Endothelial cell of umbilical vein (primary cell): ENCODE results near the gene CNTFR. TPM values are rescaled to one million over a fixed set of nuclear protein-coding genes. Genes with fewer than 3 reads are reported as not detected.
A peak's percentile ranks its signal among the peaks of the same experiment; 100 is the strongest.

Experiments used
- BruUV-seq: library from RNA; stranded (reverse); fragments of 400-500 nt; replicated peaks from 2 replicates; lab custom pipeline; 2021; lab: Mats Ljungman, UMichigan
- CTCF ChIA-PET: fragments of 300-600, 350-600 bp; sonication (Branson Sonifier 250); formaldehyde crosslinking; loops from one replicate; lab custom pipeline; 2021; ENCODE audit warnings: antibody characterized with exemption, inconsistent platforms; lab: Charles Lee
- POLR2A ChIA-PET: fragments of 300-600, 350-600 bp; sonication (Branson Sonifier 250); formaldehyde crosslinking; loops from one replicate; lab custom pipeline; 2021; ENCODE audit warnings: antibody characterized with exemption, inconsistent platforms; lab: Charles Lee
- DNase-seq: peaks from one replicate; pipeline ENCODE4 v3.0.0-alpha.2; 2011; ENCODE audit warnings: low read depth, low spot score
- FAIRE-seq: peaks from 2 replicates; lab custom pipeline; 2011; peaks lifted over from hg19 to GRCh38; lab: Jason Lieb, UNC
- H2AFZ ChIP-seq: 2 replicates; pipeline ENCODE4 v1.6.0; 2012; ENCODE audit warnings: low read depth, low read length, control low read depth, inconsistent platforms
- H3K27ac ChIP-seq: 2 replicates; pipeline ENCODE4 v1.5.1; 2011; ENCODE audit warnings: low read depth, mild to moderate bottlenecking, control low read depth, low read length, moderate library complexity; ENCODE audit not compliant: insufficient read depth
- H3K27me3 ChIP-seq, 2 experiments: 2 replicates each; pipeline versions ENCODE4 v1.6.0 to v1.6.1; 2011; ENCODE audit warnings: low read length in 2 of 2, mixed read lengths in 1 of 2; ENCODE audit not compliant: control insufficient read depth in 2 of 2, insufficient read depth in 2 of 2
- H3K36me3 ChIP-seq, 2 experiments: 2 replicates in 1 of 2; 3 replicates in 1 of 2; pipeline ENCODE4 v1.5.1; 2011; ENCODE audit warnings: low read length in 2 of 2, mild to moderate bottlenecking in 1 of 2, moderate library complexity in 1 of 2; ENCODE audit not compliant: control insufficient read depth in 2 of 2, insufficient read depth in 2 of 2; ENCODE audit errors: extremely low read depth in 1 of 2
- H3K4me1 ChIP-seq: 3 replicates; pipeline ENCODE4 v1.5.1; 2011; ENCODE audit warnings: mild to moderate bottlenecking, low read length; ENCODE audit not compliant: control insufficient read depth, insufficient read depth; ENCODE audit errors: extremely low read depth
- H3K4me2 ChIP-seq: 2 replicates; pipeline ENCODE4 v1.6.1; 2011; ENCODE audit warnings: low read length, control low read depth, mixed read lengths; ENCODE audit not compliant: insufficient read depth
- H3K4me3 ChIP-seq, 3 experiments: fragments of 200-600 bp in 1 of 3; sonication (generic), shearing (Covaris generic) in 1 of 3; replicated peaks in 1 of 3; 2 replicates each; pipeline ENCODE4 v1.5.1; 2011 to 2016; ENCODE audit warnings: control low read depth in 3 of 3, low read length in 3 of 3, mild to moderate bottlenecking in 2 of 3, inconsistent platforms in 1 of 3, low read depth in 1 of 3, moderate library complexity in 1 of 3; ENCODE audit not compliant: insufficient read depth in 1 of 3
- H3K79me2 ChIP-seq: 2 replicates; pipeline ENCODE4 v1.6.0; 2012; ENCODE audit warnings: low read length, inconsistent platforms; ENCODE audit not compliant: control insufficient read depth, insufficient read depth
- H3K9ac ChIP-seq: replicated peaks from 2 replicates; pipeline ENCODE3; 2011; ENCODE audit warnings: low read length, control low read depth; ENCODE audit not compliant: insufficient read depth; ENCODE audit errors: extremely low read depth
- H3K9me1 ChIP-seq: replicated peaks from 3 replicates; pipeline ENCODE4 v1.6.0; 2011; ENCODE audit warnings: mild to moderate bottlenecking, low read length; ENCODE audit not compliant: control insufficient read depth, insufficient read depth; ENCODE audit errors: extremely low read depth
- H3K9me3 ChIP-seq: replicated peaks from 2 replicates; pipeline ENCODE4 v1.5.1; 2012; ENCODE audit warnings: low read length, inconsistent platforms; ENCODE audit not compliant: control insufficient read depth, insufficient read depth
- H4K20me1 ChIP-seq: replicated peaks from 2 replicates; pipeline ENCODE3; 2011; ENCODE audit warnings: mild to moderate bottlenecking, low read length; ENCODE audit not compliant: control insufficient read depth, insufficient read depth; ENCODE audit errors: extremely low read depth
- EZH2 ChIP-seq: IDR thresholded peaks from 2 replicates; pipeline ENCODE4 v1.6.1; 2012; ENCODE audit warnings: borderline replicate concordance, low read depth, mild to moderate bottlenecking, moderate library complexity, low read length, inconsistent platforms; ENCODE audit not compliant: severe bottlenecking
- FOS ChIP-seq: IDR thresholded peaks from 2 replicates; pipeline ENCODE4 v1.6.1; 2011; ENCODE audit warnings: mild to moderate bottlenecking, low read length, moderate library complexity, borderline replicate concordance; ENCODE audit not compliant: insufficient read depth
- GATA2 ChIP-seq: IDR thresholded peaks from 2 replicates; pipeline ENCODE4 v1.7.0; 2011; ENCODE audit warnings: low read depth, mild to moderate bottlenecking, moderate library complexity, mixed read lengths, low read length; ENCODE audit not compliant: insufficient read length, insufficient read depth
- MYC ChIP-seq: IDR thresholded peaks from one replicate; pipeline ENCODE4 v1.6.1; 2011; ENCODE audit warnings: mild to moderate bottlenecking, low read depth, low read length
- POLR2A ChIP-seq: IDR thresholded peaks from 2 replicates; pipeline ENCODE4 v1.6.1; 2012; ENCODE audit warnings: low read depth, mild to moderate bottlenecking, control low read depth, low read length
- POLR2AphosphoS5 ChIP-seq: IDR thresholded peaks from 2 replicates; pipeline ENCODE4 v1.6.1; 2012; ENCODE audit warnings: low read depth, mild to moderate bottlenecking, control low read depth, low read length, moderate library complexity; ENCODE audit not compliant: insufficient read depth
- dilution Hi-C: fragments of 300-500 bp; cut with MboI; formaldehyde crosslinking; loops from one replicate; pipeline ENCODE4 v1.15.0; 2019; ENCODE audit warnings: low sequenced_read_pairs; ENCODE audit not compliant: extremely low pct_ligation_motif_present
- intact Hi-C: fragments of 100-400 bp; cut with micrococcal nuclease; formaldehyde crosslinking; loops from one replicate; pipeline ENCODE4 v1.10.0; 2022
- polyA plus RNA-seq, 4 experiments: library from polyadenylated mRNA; depleted of rRNA in 3 of 4; stranded (reverse) in 3 of 4; unstranded in 1 of 4; fragments of >200 nt; gene quantifications; 2 replicates each; pipeline versions ENCODE4 v1.2.1 to v1.2.3, GENCODE V29; 2011 to 2012; ENCODE audit warnings: missing spikeins in 1 of 4
- total RNA-seq: library from RNA; stranded (reverse); gene quantifications from 2 replicates; pipeline ENCODE4 v1.2.3, GENCODE V29; 2021
- TF ChIP-seq, protein P1 (sequence below), 2 donors: IDR thresholded peaks; 1 replicate in 1 of 2; 2 replicates in 1 of 2; pipeline ENCODE4 v1.5.1; 2011; ENCODE audit warnings: low read length in 2 of 2, mild to moderate bottlenecking in 2 of 2, moderate library complexity in 2 of 2, control low read depth in 1 of 2, inconsistent platforms in 1 of 2, low read depth in 1 of 2; ENCODE audit not compliant: insufficient read depth in 1 of 2; ENCODE audit errors: extremely low read depth in 1 of 2

The CNTFR gene
- total and polyA plus RNA-seq, 2 donors (not counting 3 experiments of a cell fraction or from before 2014, with no cell fraction given): not detected

DNA sequence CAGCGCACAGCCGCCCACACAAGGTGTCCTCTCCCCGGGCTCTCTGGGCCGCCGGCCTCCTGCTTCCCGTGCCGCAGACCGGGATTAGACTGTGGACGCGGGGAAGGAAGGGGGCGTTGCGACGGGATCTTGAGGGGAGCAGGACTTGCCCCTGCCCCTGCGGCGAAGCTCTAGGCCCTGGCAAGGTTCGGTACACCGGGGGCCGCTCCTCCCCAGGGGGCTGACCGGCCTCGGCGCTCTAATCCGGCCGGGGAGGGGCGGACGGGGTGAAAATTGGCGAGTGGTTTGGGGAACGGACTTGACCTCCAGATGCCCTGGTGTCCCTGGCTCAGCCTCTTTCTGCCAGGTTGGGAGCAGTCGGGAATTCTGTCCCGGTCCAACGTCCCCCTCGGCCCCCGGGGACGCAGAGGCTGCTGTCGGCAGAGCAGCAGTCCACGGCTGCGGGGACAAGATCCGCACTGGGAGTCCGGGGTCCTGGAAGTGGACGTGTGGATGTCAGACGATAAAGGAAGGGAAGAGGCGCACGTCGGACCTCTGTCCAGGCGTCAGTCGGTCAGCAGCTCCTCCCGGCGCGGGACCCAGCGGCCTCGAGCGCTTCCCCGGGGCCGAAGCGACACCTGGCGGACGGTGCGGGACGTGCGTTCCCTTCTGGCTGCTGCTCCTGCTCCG lies 1.9 kb upstream of the CNTFR start:
- intact Hi-C loops (loop anchor here (1.0 to 2.0 kb wide), 2 partner anchors 43 to 187 kb away; no protein-coding TSS in a partner anchor), dilution Hi-C loops (no loop called here)
- Histone ChIP-seq H3K79me2 (no peaks in the 10 kb centered on the region), H3K27ac (no peak overlapping the region), H3K27me3 (peaks cover 66 to 75% of the 10 kb centered on the region in 2 experiments), H3K9me3 (no peaks in the 10 kb centered on the region), H3K36me3 (no peaks in the 10 kb centered on the region), H3K9me1 (no peaks in the 10 kb centered on the region), H3K4me2 (no peak overlapping the region), H4K20me1 (no peaks in the 10 kb centered on the region), H2AFZ (no peak overlapping the region), H3K4me3 (no peak overlapping the region), H3K9ac (no peak overlapping the region), H3K4me1 (no peaks in the 10 kb centered on the region)
- peak; percentile 95 for FAIRE-seq
- TF ChIP-seq MYC: no peak
- TF ChIP-seq GATA2: no peak
- no peak for TF ChIP-seq POLR2AphosphoS5
- TF ChIP-seq, protein P1, sequence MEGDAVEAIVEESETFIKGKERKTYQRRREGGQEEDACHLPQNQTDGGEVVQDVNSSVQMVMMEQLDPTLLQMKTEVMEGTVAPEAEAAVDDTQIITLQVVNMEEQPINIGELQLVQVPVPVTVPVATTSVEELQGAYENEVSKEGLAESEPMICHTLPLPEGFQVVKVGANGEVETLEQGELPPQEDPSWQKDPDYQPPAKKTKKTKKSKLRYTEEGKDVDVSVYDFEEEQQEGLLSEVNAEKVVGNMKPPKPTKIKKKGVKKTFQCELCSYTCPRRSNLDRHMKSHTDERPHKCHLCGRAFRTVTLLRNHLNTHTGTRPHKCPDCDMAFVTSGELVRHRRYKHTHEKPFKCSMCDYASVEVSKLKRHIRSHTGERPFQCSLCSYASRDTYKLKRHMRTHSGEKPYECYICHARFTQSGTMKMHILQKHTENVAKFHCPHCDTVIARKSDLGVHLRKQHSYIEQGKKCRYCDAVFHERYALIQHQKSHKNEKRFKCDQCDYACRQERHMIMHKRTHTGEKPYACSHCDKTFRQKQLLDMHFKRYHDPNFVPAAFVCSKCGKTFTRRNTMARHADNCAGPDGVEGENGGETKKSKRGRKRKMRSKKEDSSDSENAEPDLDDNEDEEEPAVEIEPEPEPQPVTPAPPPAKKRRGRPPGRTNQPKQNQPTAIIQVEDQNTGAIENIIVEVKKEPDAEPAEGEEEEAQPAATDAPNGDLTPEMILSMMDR (IDR thresholded peaks at IDR 0.05; ENCODE audit: extremely low read depth in 1 of 2, insufficient read depth in 1 of 2, low read depth in 1 of 2, low read length in 2 of 2): peak; percentile 88 to 99
- TF ChIP-seq POLR2A: no peak
- TF ChIP-seq EZH2: peak; percentile 83
- TF ChIP-seq FOS: no peak
- ChIA-PET POLR2A (no interaction called here), CTCF (interaction anchor here (0.6 to 5.1 kb wide), 57 partner anchors 9 to 259 kb away, joined by 3 to 326 read pairs (median 5); partner anchors contain the start of genes DCTN3, ENHO, FAM219A and MYORG)
- DNase-seq: peak; percentile 70
- no TSS peak for BruUV-seq
